T-helper 1 cell treated with Interleukin-12 subunit alpha and Interleukin-12 subunit beta and Interleukin-4 antibody, amounts not matched to agents 30 μg/mL and 1 μg/mL, for 36 hours (primary cell): ENCODE measurements around the gene TTLL10.
A peak's percentile ranks its signal among the peaks of the same experiment; 100 is the strongest.
"Not testable (repeated sequence)": the region's sequence is repeated elsewhere in the genome, so short reads cannot be mapped to it uniquely, and the experiment has no call there.

Experiments
- H3K27ac Mint-ChIP-seq: one replicate; pipeline ENCODE4 v1.8.0; 2021; ENCODE audit warnings: mild to moderate bottlenecking, mixed read lengths
- H3K27me3 Mint-ChIP-seq: one replicate; pipeline ENCODE4 v1.8.0; 2021; ENCODE audit warnings: low read depth, mixed read lengths
- H3K36me3 Mint-ChIP-seq: one replicate; pipeline ENCODE4 v1.8.0; 2021; ENCODE audit warnings: low read depth, mixed read lengths
- H3K4me1 Mint-ChIP-seq: one replicate; pipeline ENCODE4 v1.8.0; 2021; ENCODE audit warnings: low read depth, mixed read lengths
- H3K4me3 Mint-ChIP-seq: one replicate; pipeline ENCODE4 v1.8.0; 2021; ENCODE audit warnings: mild to moderate bottlenecking, moderate library complexity, mixed read lengths
- H3K9me3 Mint-ChIP-seq: one replicate; pipeline ENCODE4 v1.8.0; 2021; ENCODE audit warnings: mixed read lengths

The TTLL10 gene

GRCh38 chr1:1135339-1136136, 38.1 kb upstream of the TTLL10 start:
- Mint-ChIP-seq H3K27me3 (no peaks in the 10 kb centered on the region), H3K36me3 (no peaks in the 10 kb centered on the region), H3K27ac (no peak overlapping the region), H3K4me3 (no peak overlapping the region), H3K4me1 (peaks cover 9% of the 10 kb centered on the region), H3K9me3 (no peaks in the 10 kb centered on the region)

GRCh38 chr1:1136547-1137230, 37.0 kb upstream of the TTLL10 start:
- H3K27ac Mint-ChIP-seq = no peak overlapping the region
- H3K4me1 Mint-ChIP-seq = peaks cover 9% of the 10 kb centered on the region
- H3K36me3 Mint-ChIP-seq = no peaks in the 10 kb centered on the region
- no peak overlapping the region for H3K4me3 Mint-ChIP-seq
- no peaks in the 10 kb centered on the region for H3K9me3 Mint-ChIP-seq
- no peaks in the 10 kb centered on the region for H3K27me3 Mint-ChIP-seq

GRCh38 chr1:1137256-1138045, 36.2 kb upstream of the TTLL10 start:
- Mint-ChIP-seq H3K4me3 (peak overlapping the region; percentile 76), H3K9me3 (no peaks in the 10 kb centered on the region), H3K4me1 (peaks cover 9% of the 10 kb centered on the region), H3K36me3 (no peaks in the 10 kb centered on the region), H3K27ac (peak overlapping the region; percentile 95), H3K27me3 (no peaks in the 10 kb centered on the region)

- Mint-ChIP-seq H3K4me1 (peaks cover 18% of the 10 kb centered on the region), H3K27ac (no peak overlapping the region), H3K27me3 (no peaks in the 10 kb centered on the region), H3K4me3 (no peak overlapping the region), H3K36me3 (no peaks in the 10 kb centered on the region), H3K9me3 (no peaks in the 10 kb centered on the region)
These were observed 33.0 kb upstream of the TTLL10 start for GRCh38 chr1:1140673-1141072.

- Mint-ChIP-seq H3K4me1 (peaks cover 17% of the 10 kb centered on the region), H3K9me3 (no peaks in the 10 kb centered on the region), H3K4me3 (no peak overlapping the region), H3K27me3 (no peaks in the 10 kb centered on the region), H3K36me3 (no peaks in the 10 kb centered on the region), H3K27ac (no peak overlapping the region)
These were observed 32.3 kb upstream of the TTLL10 start for GRCh38 chr1:1141244-1141910.

- no peaks in the 10 kb centered on the region for H3K27me3 Mint-ChIP-seq
- peak overlapping the region; percentile 67 for H3K27ac Mint-ChIP-seq
- H3K4me1 Mint-ChIP-seq = peaks cover 16% of the 10 kb centered on the region
- no peak overlapping the region for H3K4me3 Mint-ChIP-seq
- no peaks in the 10 kb centered on the region for H3K9me3 Mint-ChIP-seq
- no peaks in the 10 kb centered on the region for H3K36me3 Mint-ChIP-seq
These were observed 31.8 kb upstream of the TTLL10 start for GRCh38 chr1:1141911-1142250.

GRCh38 chr1:1142352-1142751, 31.3 kb upstream of the TTLL10 start:
- H3K9me3 Mint-ChIP-seq, H3K36me3 Mint-ChIP-seq, H3K27me3 Mint-ChIP-seq, H3K4me3 Mint-ChIP-seq: not testable (repeated sequence)
- Mint-ChIP-seq H3K4me1 (peaks cover 16% of the 10 kb centered on the region), H3K27ac (peak overlapping the region; percentile 67)

GRCh38 chr1:1142844-1143243, 30.8 kb upstream of the TTLL10 start:
- H3K4me3 Mint-ChIP-seq = no peak overlapping the region
- H3K27me3 Mint-ChIP-seq = no peaks in the 10 kb centered on the region
- H3K27ac Mint-ChIP-seq = peak overlapping the region; percentile 96
- no peaks in the 10 kb centered on the region for H3K36me3 Mint-ChIP-seq
- H3K9me3 Mint-ChIP-seq = no peaks in the 10 kb centered on the region
- peaks cover 14% of the 10 kb centered on the region for H3K4me1 Mint-ChIP-seq

GRCh38 chr1:1143636-1144035, 30.0 kb upstream of the TTLL10 start:
- no peaks in the 10 kb centered on the region for H3K27me3 Mint-ChIP-seq
- H3K36me3 Mint-ChIP-seq = no peaks in the 10 kb centered on the region
- no peaks in the 10 kb centered on the region for H3K9me3 Mint-ChIP-seq
- peaks cover 9% of the 10 kb centered on the region for H3K4me1 Mint-ChIP-seq
- peak overlapping the region; percentile 57 for H3K4me3 Mint-ChIP-seq
- H3K27ac Mint-ChIP-seq = peak overlapping the region; percentile 96

- Mint-ChIP-seq H3K9me3 (no peaks in the 10 kb centered on the region), H3K36me3 (no peaks in the 10 kb centered on the region), H3K27me3 (no peaks in the 10 kb centered on the region), H3K27ac (peak overlapping the region; percentile 96), H3K4me3 (peak overlapping the region; percentile 57), H3K4me1 (peaks cover 9% of the 10 kb centered on the region)
These were observed 29.4 kb upstream of the TTLL10 start for GRCh38 chr1:1144122-1144842.

- Mint-ChIP-seq H3K9me3 (no peaks in the 10 kb centered on the region), H3K27me3 (no peaks in the 10 kb centered on the region), H3K4me1 (peaks cover 9% of the 10 kb centered on the region), H3K27ac (peak overlapping the region; percentile 96), H3K36me3 (no peaks in the 10 kb centered on the region), H3K4me3 (no peak overlapping the region)
These were observed 28.7 kb upstream of the TTLL10 start for GRCh38 chr1:1144843-1145546.

- Mint-ChIP-seq H3K9me3 (no peaks in the 10 kb centered on the region), H3K27me3 (no peaks in the 10 kb centered on the region), H3K4me3 (no peak overlapping the region), H3K36me3 (no peaks in the 10 kb centered on the region), H3K27ac (peak overlapping the region; percentile 84), H3K4me1 (peaks cover 9% of the 10 kb centered on the region)
These were observed 28.1 kb upstream of the TTLL10 start for GRCh38 chr1:1145547-1145914.

- Mint-ChIP-seq H3K9me3 (no peaks in the 10 kb centered on the region), H3K27me3 (no peaks in the 10 kb centered on the region), H3K4me3 (no peak overlapping the region), H3K36me3 (no peaks in the 10 kb centered on the region), H3K27ac (peak overlapping the region; percentile 52), H3K4me1 (peaks cover 9% of the 10 kb centered on the region)
These were observed 27.7 kb upstream of the TTLL10 start for GRCh38 chr1:1146026-1146425.
